Spleen (tissue), 11 donors: ENCODE measurements around the gene HMCN1. TPM values are rescaled to one million over a fixed set of nuclear protein-coding genes. Genes with fewer than 3 reads are reported as not detected.

Source experiments
- DNase-seq: peaks from one replicate; pipeline ENCODE4 v3.0.0-alpha.2; 2020
- H3K27ac ChIP-seq, 8 donors: fragments of 200-600 bp; sonication (generic) in 7 of 8; 1 replicate in 4 of 8; 2 replicates in 4 of 8; pipeline versions ENCODE4 v1.5.0 to v1.8.0; 2016 to 2021; ENCODE audit warnings: inconsistent platforms in 4 of 8, mild to moderate bottlenecking in 4 of 8, moderate library complexity in 1 of 8
- H3K27me3 ChIP-seq, 7 donors: fragments of 200-600 bp; sonication (generic) in 6 of 7; replicated peaks in 1 of 7; 1 replicate in 4 of 7; 2 replicates in 3 of 7; pipeline versions ENCODE4 v1.5.0 to v1.8.0; 2016 to 2021; ENCODE audit warnings: inconsistent platforms in 3 of 7, mild to moderate bottlenecking in 1 of 7
- H3K36me3 ChIP-seq, 6 donors: fragments of 200-600 bp; sonication (generic) in 5 of 6; 1 replicate in 4 of 6; 2 replicates in 2 of 6; pipeline versions ENCODE4 v1.5.0 to v1.8.0; 2016 to 2021; ENCODE audit warnings: inconsistent platforms in 2 of 6
- H3K4me1 ChIP-seq, 6 donors: fragments of 200-600 bp; sonication (generic) in 5 of 6; 1 replicate in 3 of 6; 2 replicates in 3 of 6; pipeline versions ENCODE4 v1.5.0 to v1.8.0; 2016 to 2021; ENCODE audit warnings: inconsistent platforms in 3 of 6
- H3K4me3 ChIP-seq, 8 donors: fragments of 200-600 bp; sonication (generic) in 7 of 8; 1 replicate in 4 of 8; 2 replicates in 4 of 8; pipeline versions ENCODE4 v1.5.0 to v1.8.0; 2016 to 2021; ENCODE audit warnings: inconsistent platforms in 4 of 8, mild to moderate bottlenecking in 4 of 8, moderate library complexity in 2 of 8
- H3K9me3 ChIP-seq, 8 donors: fragments of 200-600 bp; sonication (generic) in 7 of 8; 1 replicate in 4 of 8; 2 replicates in 4 of 8; pipeline versions ENCODE4 v1.5.0 to v1.8.0; 2016 to 2021; ENCODE audit warnings: inconsistent platforms in 4 of 8
- CTCF ChIP-seq, 11 experiments: fragments of 200-600 bp in 7 of 11; fragments of 450-650 bp in 4 of 11; sonication (generic) in 4 of 11; IDR thresholded peaks in 8 of 11; conservative IDR thresholded peaks in 3 of 11; 1 replicate in 7 of 11; 2 replicates in 4 of 11; pipeline versions ENCODE4 v1.4.0 to v1.8.0; 2016 to 2021; ENCODE audit warnings: antibody characterized with exemption in 11 of 11, inconsistent platforms in 4 of 11, mild to moderate bottlenecking in 1 of 11
- POLR2A ChIP-seq, 3 donors: fragments of 450-650 bp; IDR thresholded peaks; one replicate each; pipeline ENCODE4 v1.5.1; 2017; ENCODE audit warnings: antibody characterized with exemption in 3 of 3, mild to moderate bottlenecking in 1 of 3
- POLR2AphosphoS5 ChIP-seq, 3 donors: sonication (generic); formaldehyde crosslinking; IDR thresholded peaks; one replicate each; pipeline ENCODE4 v1.5.1; 2017; ENCODE audit warnings: antibody characterized with exemption in 3 of 3
- WGBS, 5 donors: extraction: QIAGEN DNeasy Blood & Tissue Kit in 3 of 5; methylation state at CpG; one replicate each; pipeline versions ENCODE4 v1.1.5 to v1.1.7; 2013 to 2018; 5-methylcytosine and 5-hydroxymethylcytosine counted together
- intact Hi-C: fragments of 100-400 bp; cut with DNase I; formaldehyde crosslinking; loops from one replicate; pipeline ENCODE4 v1.15.0; 2023; ENCODE audit warnings: low total_unique reads
- polyA plus RNA-seq, 3 donors: library from polyadenylated mRNA; stranded (reverse); fragments of 200-250 nt; gene quantifications; one replicate each; pipeline ENCODE4 v1.2.1, GENCODE V29; 2013
- total RNA-seq, 7 donors: library from RNA; depleted of rRNA in 3 of 7; stranded (reverse); fragments of >200 nt in 3 of 7; fragmentation: NEBNext Ultra II Directional in 4 of 7; extraction: Animal tissue kit (Norgen Biotek cat#: 25700) in 4 of 7; gene quantifications; one replicate each; pipeline versions ENCODE4 v1.1.0 to v1.2.1, GENCODE V29; 2016 to 2021
- donor health status: healthy with polysubstance abuse.
- donor health status: DM: no; HTN: no; CAD: no; lungs with moderate emphysema.
- donor health status: DM: no; HTN: no; CAD: no.
- donor health status: Bipolar disorder and iron deficiency.
- donor health status: healthy.
- donor health status: DM: no; HTN: no; CAD: no.
- donor health status: DM: yes; HTN: yes; CAD: no.

Gene HMCN1
- total and polyA plus RNA-seq, 10 donors: 1.2 to 28.8 (median 19.9) TPM

GRCh38 chr1:186113461-186113860 lies 379.3 kb downstream of the HMCN1 start:
- Histone ChIP-seq H3K27me3 (no peaks in the 10 kb centered on the region), H3K36me3 (peaks cover 0 to 6% (median 0%) of the 10 kb centered on the region in 6 donors), H3K9me3 (no peaks in the 10 kb centered on the region), H3K4me3 (no peak overlapping the region), H3K4me1 (no peaks in the 10 kb centered on the region), H3K27ac (no peak overlapping the region)
- intact Hi-C loops: no loop called here
- no peak for DNase-seq
- TF ChIP-seq POLR2A (IDR thresholded peaks at IDR 0.05): no peak
- TF ChIP-seq CTCF (IDR thresholded peaks at IDR 0.05 in 8 of 11, conservative IDR thresholded peaks at IDR 0.05 in 3 of 11): no peak
- no peak for TF ChIP-seq POLR2AphosphoS5 (IDR thresholded peaks at IDR 0.05)

GRCh38 chr1:186118724-186119123 lies 384.5 kb downstream of the HMCN1 start:
- Histone ChIP-seq H3K27ac (no peak overlapping the region), H3K4me3 (no peak overlapping the region), H3K36me3 (peaks cover 0 to 10% (median 0%) of the 10 kb centered on the region in 6 donors), H3K27me3 (no peaks in the 10 kb centered on the region), H3K9me3 (no peaks in the 10 kb centered on the region), H3K4me1 (no peaks in the 10 kb centered on the region)
- 75 to 91% (median 85%) methylated on average over 1 of the region's 1 CpG for WGBS, 5 donors
- TF ChIP-seq POLR2AphosphoS5 (IDR thresholded peaks at IDR 0.05): no peak
- no peak for TF ChIP-seq POLR2A (IDR thresholded peaks at IDR 0.05)
- TF ChIP-seq CTCF (IDR thresholded peaks at IDR 0.05 in 8 of 11, conservative IDR thresholded peaks at IDR 0.05 in 3 of 11): no peak
- no peak for DNase-seq
- intact Hi-C loops: no loop called here

GRCh38 chr1:186122837-186123236 lies 388.6 kb downstream of the HMCN1 start:
- H3K27me3 ChIP-seq: no peaks in the 10 kb centered on the region
- H3K36me3 ChIP-seq: peaks cover 0 to 10% (median 0%) of the 10 kb centered on the region in 6 donors
- WGBS, 5 donors: 89 to 94% (median 92%) methylated on average over 9 of the region's 9 CpGs
- no peaks in the 10 kb centered on the region for H3K9me3 ChIP-seq
- no peak overlapping the region for H3K4me3 ChIP-seq
- H3K4me1 ChIP-seq: no peaks in the 10 kb centered on the region
- TF ChIP-seq POLR2A (IDR thresholded peaks at IDR 0.05) (no peak), POLR2AphosphoS5 (IDR thresholded peaks at IDR 0.05) (no peak), CTCF (IDR thresholded peaks at IDR 0.05 in 8 of 11, conservative IDR thresholded peaks at IDR 0.05 in 3 of 11) (no peak)
- DNase-seq: no peak
- intact Hi-C loops: no loop called here
- H3K27ac ChIP-seq: no peak overlapping the region

- Histone ChIP-seq H3K4me3 (no peak overlapping the region), H3K9me3 (no peaks in the 10 kb centered on the region), H3K4me1 (no peaks in the 10 kb centered on the region), H3K36me3 (peaks cover 0 to 8% (median 0%) of the 10 kb centered on the region in 6 donors), H3K27ac (no peak overlapping the region), H3K27me3 (no peaks in the 10 kb centered on the region)
- WGBS, 5 donors: 86 to 97% (median 89%) methylated on average over 4 of the region's 4 CpGs
- intact Hi-C loops: no loop called here
- TF ChIP-seq POLR2AphosphoS5 (IDR thresholded peaks at IDR 0.05) (no peak), CTCF (IDR thresholded peaks at IDR 0.05 in 8 of 11, conservative IDR thresholded peaks at IDR 0.05 in 3 of 11) (no peak)
- no peak for DNase-seq
These were observed 390.8 kb downstream of the HMCN1 start for GRCh38 chr1:186125035-186125434.
